Posterior vena cava (tissue), 2 donors: ENCODE results near the gene IL12RB1. TPM values are rescaled to one million over a fixed set of nuclear protein-coding genes. Genes with fewer than 3 reads are reported as not detected.

ENCODE experiments used
- DNase-seq: peaks from one replicate; pipeline ENCODE4 v3.0.0-alpha.2; 2020; ENCODE audit warnings: low spot score
- intact Hi-C, 2 donors: fragments of 100-400 bp; cut with DNase I; formaldehyde crosslinking; loops; one replicate each; pipeline versions ENCODE4 v1.14.1 to v1.14.2; 2022 to 2023
- total RNA-seq, 2 donors: library from RNA; stranded (reverse); fragmentation: NEBNext Ultra II Directional; extraction: Animal tissue kit (Norgen Biotek cat#: 25700); gene quantifications; one replicate each; pipeline ENCODE4 v1.2.1, GENCODE V29; 2021
- donor health status: DM: yes; HTN: yes; CAD: no.
- donor health status: DM: yes; HTN: yes; CAD: no.

The IL12RB1 gene
- total RNA-seq, 2 donors from 2014 or later, result 1.7 to 2.3 TPM

DNA sequence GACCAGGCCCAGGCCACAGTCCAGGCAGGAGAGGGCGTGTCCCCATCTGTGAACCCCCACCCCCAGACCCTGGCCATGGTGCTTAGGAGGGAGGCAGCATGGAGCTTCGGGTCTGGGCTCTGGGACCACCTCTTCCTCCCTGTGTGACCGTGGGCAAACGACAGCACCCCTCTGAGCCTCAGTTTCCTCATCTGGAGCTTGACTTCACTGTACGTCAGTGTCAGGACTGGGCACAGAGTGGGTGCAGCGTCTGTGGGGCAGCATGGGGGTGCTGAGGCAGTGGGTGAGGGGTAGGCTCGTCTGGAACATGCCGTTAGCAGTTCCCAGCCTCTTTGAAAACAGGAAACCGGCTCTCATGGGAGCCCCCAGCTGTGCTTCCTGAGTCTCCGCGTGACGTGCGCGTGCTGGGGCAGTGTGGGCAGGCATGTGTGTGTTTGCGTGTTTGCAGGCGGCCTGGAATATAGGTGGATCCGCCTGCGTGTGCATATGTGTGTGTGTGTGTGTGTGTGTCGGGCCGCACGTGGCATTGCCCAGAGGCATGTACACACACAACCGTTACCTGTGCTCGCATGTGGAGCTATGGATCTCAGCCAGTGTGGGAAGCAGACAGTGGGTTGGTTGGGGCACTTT, 63.0 kb downstream of the IL12RB1 start:
- DNase-seq, result peak; percentile 93
- intact Hi-C loops, result no loop called here

GRCh38 chr19:18021121-18021755, 65.5 kb downstream of the IL12RB1 start:
- peak; percentile 97 for DNase-seq
- intact Hi-C loops, result no loop called here

GRCh38 chr19:18020212-18021085, 66.3 kb downstream of the IL12RB1 start:
- intact Hi-C loops, result no loop called here

DNA sequence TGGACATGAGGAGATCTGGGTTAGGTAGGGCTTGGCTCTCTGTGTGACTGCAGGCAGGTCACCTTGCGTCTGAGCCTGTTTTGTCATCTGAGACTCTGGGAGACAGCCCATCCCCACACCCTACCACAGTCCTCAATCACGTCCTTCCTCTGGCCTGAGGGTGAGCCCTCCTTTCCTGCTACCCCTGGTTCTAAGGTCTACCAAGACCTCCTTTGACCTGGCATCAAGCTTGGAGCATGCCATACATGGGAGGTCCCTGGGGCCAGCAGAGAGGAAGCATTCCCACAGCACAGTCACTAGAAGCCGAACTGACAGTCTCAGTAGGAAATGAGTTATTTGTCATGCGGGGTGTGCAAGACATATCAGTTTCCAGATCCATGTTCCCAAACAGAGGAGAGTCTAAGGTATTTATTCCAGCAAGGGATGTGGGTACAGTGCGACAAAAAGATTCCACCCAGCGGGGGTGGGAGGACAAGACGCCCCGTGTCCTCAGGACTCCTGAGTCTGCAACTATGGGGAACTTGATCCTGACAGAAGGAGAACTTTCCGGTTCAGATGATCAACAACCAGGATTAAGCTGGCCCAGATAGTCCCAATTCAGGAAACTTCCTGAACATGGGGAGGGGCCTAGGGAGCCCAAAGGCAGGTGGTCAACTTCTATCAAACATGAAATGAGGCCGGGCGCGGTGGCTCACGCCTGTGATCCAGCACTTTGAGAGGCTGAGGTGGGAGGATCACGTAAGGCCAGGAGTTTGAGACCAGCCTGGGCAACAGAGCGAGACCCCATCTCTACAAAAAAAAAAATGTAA, 69.3 kb downstream of the IL12RB1 start:
- intact Hi-C loops, result no loop called here
- DNase-seq, result no peak

More at GRCh38 chr19:18020212-18021085, 66.3 kb downstream of the IL12RB1 start:
- peak; percentile 94 for DNase-seq

- intact Hi-C loops, result no loop called here
These were observed 70.4 kb downstream of the IL12RB1 start for GRCh38 chr19:18016209-18016910.

GRCh38 chr19:18014197-18014596, 72.5 kb downstream of the IL12RB1 start:
- DNase-seq, result no peak

More at GRCh38 chr19:18016209-18016910, 70.4 kb downstream of the IL12RB1 start:
- no peak for DNase-seq

DNA sequence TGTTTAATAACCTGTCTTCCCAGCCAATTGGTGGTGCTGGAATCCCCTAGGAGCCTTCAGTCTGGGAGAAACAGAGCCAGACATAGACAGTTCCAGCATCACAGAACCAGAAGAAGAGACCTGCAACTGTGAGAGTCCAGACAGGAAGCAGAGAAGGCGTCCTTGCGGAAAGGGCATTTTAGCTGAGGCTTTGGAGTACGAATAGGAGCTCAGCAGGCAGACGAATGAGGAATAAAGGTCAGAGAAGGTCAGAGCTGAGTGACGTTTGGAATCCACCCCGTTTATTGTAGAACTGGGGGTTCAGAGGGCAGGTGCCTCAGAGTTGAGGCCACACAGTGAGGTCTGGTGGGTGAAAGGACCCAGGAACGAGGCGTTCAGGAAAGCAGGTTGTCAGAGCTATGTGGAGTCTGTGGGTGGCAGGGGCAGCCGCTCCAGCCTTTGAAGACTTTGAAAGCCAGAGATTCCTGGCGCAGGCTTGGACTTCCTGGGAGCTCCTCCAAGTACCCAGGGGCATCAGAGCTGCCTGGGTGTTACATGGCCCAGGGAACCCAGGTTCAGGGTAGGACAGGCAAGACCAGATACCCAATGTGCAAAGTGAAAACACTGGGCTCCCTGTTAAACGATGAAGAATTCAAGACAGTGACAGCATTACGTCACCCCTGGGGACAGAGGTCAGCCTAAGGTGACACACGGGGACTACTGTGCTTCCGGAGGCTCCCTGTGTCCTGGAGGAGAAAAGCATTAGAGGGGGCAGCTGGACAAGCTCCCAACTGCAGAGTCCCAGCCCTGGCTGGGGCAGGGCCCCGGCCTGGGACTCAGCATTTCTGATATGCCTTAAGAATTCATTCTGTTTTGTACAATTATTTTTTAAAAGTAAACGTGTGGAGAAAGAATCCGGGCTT, 73.3 kb downstream of the IL12RB1 start:
- DNase-seq, result no peak
- intact Hi-C loops, result no loop called here

More at GRCh38 chr19:18014197-18014596, 72.5 kb downstream of the IL12RB1 start:
- intact Hi-C loops, result no loop called here

DNA sequence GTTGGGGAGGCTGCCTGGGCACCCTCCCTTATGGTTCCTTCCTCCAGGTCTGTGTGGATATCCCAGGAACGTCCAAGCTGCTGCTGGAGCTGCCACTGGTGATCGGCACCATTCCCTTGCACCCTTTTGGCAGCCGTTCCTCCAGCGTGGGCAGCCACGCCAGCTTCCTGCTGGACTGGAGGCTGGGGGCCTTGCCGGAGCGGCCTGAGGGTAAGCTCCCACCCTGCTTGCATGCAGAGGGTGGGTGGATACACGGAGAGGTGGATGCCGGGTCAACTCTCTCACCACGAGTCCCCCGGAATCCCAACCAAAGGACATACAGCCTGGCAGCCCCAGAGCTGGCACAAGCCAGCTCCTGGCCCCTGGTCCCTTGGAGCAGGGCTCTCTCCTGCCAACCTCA, 76.6 kb downstream of the IL12RB1 start:
- no peak for DNase-seq
- intact Hi-C loops, result no loop called here

- intact Hi-C loops, result no loop called here
- no peak for DNase-seq
These were observed 77.2 kb downstream of the IL12RB1 start for GRCh38 chr19:18009412-18010066.

Other genes with a start within 250 kb of the IL12RB1 start
- gene JAK3, start 239.0 kb downstream of the IL12RB1 start, total RNA-seq, result 1 to 10 TPM; 6.6 to 8.8 TPM
- 1,000 to 10,000 TPM; 1,284 to 1,308 TPM for gene RPL18A, start 227.0 kb downstream of the IL12RB1 start, total RNA-seq
- not detected for gene SLC5A5, start 215.0 kb downstream of the IL12RB1 start, total RNA-seq
- gene CCDC124, start 153.9 kb downstream of the IL12RB1 start, total RNA-seq, result 10 to 100 TPM; 48.5 to 73.0 TPM
- gene KCNN1, start 119.8 kb downstream of the IL12RB1 start, total RNA-seq, result under 1 TPM in 1 of 2 donors, not detected in 1; 0.33 TPM
- 10 to 100 TPM; 21.0 to 25.2 TPM for gene ARRDC2, start 78.8 kb downstream of the IL12RB1 start, total RNA-seq
- 1 to 10 TPM; 5.6 to 7.1 TPM for gene MAST3, start 10.8 kb upstream of the IL12RB1 start, total RNA-seq
- 10 to 100 TPM; 11.5 to 13.0 TPM for gene PIK3R2, start 66.2 kb upstream of the IL12RB1 start, total RNA-seq
- 10 to 100 TPM; 60.7 to 76.7 TPM for gene IFI30, start 86.9 kb upstream of the IL12RB1 start, total RNA-seq
- 1 to 10 TPM; 6.1 to 6.6 TPM for gene MPV17L2, start 106.3 kb upstream of the IL12RB1 start, total RNA-seq
- 1 to 10 TPM; 1.9 to 2.9 TPM for gene RAB3A, start 117.1 kb upstream of the IL12RB1 start, total RNA-seq
- 1 to 10 TPM in 1 of 2 donors, under 1 TPM in 1; 0.90 to 1.1 TPM for gene PDE4C, start 139.5 kb upstream of the IL12RB1 start, total RNA-seq
- gene IQCN, start 187.5 kb upstream of the IL12RB1 start, total RNA-seq, result 1 to 10 TPM; 2.6 to 4.9 TPM
- 100 to 1,000 TPM; 192 to 231 TPM for gene JUND, start 194.7 kb upstream of the IL12RB1 start, total RNA-seq
- 10 to 100 TPM; 44.4 to 46.9 TPM for gene LSM4, start 236.1 kb upstream of the IL12RB1 start, total RNA-seq